Stimulated activated naive CD8-positive, alpha-beta T cell treated with anti-CD3 and anti-CD28 coated beads, Interleukin-15, amount 100 ng/mL, for 72 hours (primary cell): ENCODE data around the gene CLBA1.
"Not testable (repeated sequence)": the region's sequence is repeated elsewhere in the genome, so short reads cannot be mapped to it uniquely, and the experiment has no call there.

Experiments
- ATAC-seq: fragments of 150-1000 bp; cut with Tn5 transposase; 2 replicates; pipeline ENCODE4 v1.10.0; 2021; ENCODE audit warnings: mild to moderate bottlenecking, moderate library complexity
- DNase-seq, 2 donors: peaks; one replicate each; pipeline ENCODE4 v3.0.0; 2021 to 2022
- H3K27ac Mint-ChIP-seq, 2 donors: one replicate each; pipeline ENCODE4 v1.8.0; 2022; ENCODE audit warnings: mild to moderate bottlenecking in 2 of 2, mixed read lengths in 2 of 2, moderate library complexity in 2 of 2
- H3K27me3 Mint-ChIP-seq: one replicate; pipeline ENCODE4 v1.8.0; 2022; ENCODE audit warnings: mixed read lengths
- H3K4me1 Mint-ChIP-seq: one replicate; pipeline ENCODE4 v1.8.0; 2022; ENCODE audit warnings: mild to moderate bottlenecking, mixed read lengths
- H3K4me3 Mint-ChIP-seq, 2 donors: one replicate each; pipeline ENCODE4 v1.8.0; 2022; ENCODE audit warnings: mild to moderate bottlenecking in 2 of 2, mixed read lengths in 2 of 2, moderate library complexity in 1 of 2
- H3K9me3 Mint-ChIP-seq, 2 donors: one replicate each; pipeline ENCODE4 v1.8.0; 2022; ENCODE audit warnings: mixed read lengths in 2 of 2

CLBA1 gene

DNA sequence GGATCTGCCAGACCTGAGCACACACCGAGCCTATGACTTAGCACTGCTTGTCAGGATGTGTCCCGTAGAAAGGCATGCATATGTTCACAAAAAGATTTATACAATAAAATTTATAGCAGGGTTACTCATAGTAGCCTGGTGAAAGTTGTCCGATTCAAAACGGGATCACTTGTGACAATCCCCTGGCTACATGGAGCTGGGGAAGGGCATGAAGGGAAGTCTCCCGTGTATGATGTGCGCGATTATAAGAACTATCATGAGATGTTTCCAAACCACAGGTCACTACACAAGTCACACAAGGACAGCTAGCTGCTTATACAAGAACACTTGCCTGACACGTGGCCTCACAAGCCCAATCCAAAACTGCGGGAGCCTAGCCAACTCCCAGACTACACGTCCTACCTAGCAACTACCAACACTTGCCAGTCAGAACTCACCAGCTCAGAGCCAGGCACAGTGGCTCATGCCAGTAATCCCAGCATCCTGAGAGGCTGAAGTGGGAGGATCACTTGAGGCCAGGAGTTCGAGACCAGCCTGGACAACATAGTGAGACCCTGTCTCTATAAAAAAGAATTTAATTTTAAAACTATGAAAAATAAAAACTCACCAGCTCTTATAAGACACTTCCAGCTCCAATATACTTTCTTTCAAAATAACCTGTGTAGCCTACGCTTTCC is 42.8 kb downstream of the CLBA1 start:
- H3K4me3 Mint-ChIP-seq = no peak overlapping the region
- H3K27ac Mint-ChIP-seq = no peak overlapping the region
- peaks cover 51% of the 10 kb centered on the region for H3K4me1 Mint-ChIP-seq
- peaks cover 4% of the 10 kb centered on the region for H3K27me3 Mint-ChIP-seq
- ATAC-seq (no peak), DNase-seq (no peak)
- peaks cover 0 to under 1% of the 10 kb centered on the region in 2 donors for H3K9me3 Mint-ChIP-seq

DNA sequence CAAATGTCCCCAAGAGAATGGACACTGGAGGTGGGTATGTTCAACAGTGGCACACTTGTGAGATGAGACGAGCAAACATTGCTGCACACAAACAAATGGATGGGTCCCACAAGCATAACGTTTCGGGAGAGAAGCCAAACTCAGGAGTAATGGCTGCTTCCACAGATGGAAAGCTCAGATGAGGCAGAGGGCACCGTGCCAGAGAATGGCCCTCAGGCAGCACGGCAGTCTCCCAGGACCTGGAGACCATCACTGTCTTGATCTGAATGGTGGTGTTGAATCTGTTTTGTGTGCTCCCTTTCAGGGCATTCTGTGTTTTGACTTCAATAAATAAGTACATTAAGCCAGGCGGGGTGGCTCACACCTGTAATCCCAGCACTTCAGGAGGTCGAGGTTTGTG is 43.8 kb downstream of the CLBA1 start:
- Mint-ChIP-seq H3K4me1 (peaks cover 52% of the 10 kb centered on the region), H3K4me3 (no peak overlapping the region)

DNA sequence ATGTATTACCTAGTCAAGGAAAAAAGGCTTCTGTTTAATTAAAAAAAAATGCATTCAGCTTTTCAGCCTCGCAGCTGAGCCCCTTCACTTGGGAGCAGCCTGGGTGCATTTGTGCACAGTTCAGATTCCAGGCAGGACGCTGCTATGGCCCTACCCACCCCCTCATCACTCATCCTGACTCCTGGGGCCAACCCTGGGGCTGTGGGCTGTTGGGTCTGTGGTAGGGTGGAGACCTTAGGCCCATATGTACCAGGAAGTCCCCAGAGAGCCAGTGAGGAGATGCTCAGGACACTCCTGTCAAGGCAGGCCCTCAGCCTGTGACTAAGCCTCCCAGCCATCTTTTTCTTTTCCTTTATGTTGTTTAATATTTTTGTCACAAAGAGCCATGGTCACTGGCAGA is 44.6 kb downstream of the CLBA1 start:
- ATAC-seq = no peak
- Mint-ChIP-seq H3K27ac (no peak overlapping the region), H3K9me3 (peaks cover 0 to 5% of the 10 kb centered on the region in 2 donors), H3K27me3 (peaks cover 14% of the 10 kb centered on the region), H3K4me3 (no peak overlapping the region), H3K4me1 (peaks cover 46% of the 10 kb centered on the region)
- DNase-seq = no peak

More for the DNA sequence above, 43.8 kb downstream of the CLBA1 start:
- no peak for DNase-seq
- ATAC-seq = no peak
- Mint-ChIP-seq H3K9me3 (peaks cover 0 to 5% of the 10 kb centered on the region in 2 donors), H3K27ac (no peak overlapping the region), H3K27me3 (peaks cover 14% of the 10 kb centered on the region)

DNA sequence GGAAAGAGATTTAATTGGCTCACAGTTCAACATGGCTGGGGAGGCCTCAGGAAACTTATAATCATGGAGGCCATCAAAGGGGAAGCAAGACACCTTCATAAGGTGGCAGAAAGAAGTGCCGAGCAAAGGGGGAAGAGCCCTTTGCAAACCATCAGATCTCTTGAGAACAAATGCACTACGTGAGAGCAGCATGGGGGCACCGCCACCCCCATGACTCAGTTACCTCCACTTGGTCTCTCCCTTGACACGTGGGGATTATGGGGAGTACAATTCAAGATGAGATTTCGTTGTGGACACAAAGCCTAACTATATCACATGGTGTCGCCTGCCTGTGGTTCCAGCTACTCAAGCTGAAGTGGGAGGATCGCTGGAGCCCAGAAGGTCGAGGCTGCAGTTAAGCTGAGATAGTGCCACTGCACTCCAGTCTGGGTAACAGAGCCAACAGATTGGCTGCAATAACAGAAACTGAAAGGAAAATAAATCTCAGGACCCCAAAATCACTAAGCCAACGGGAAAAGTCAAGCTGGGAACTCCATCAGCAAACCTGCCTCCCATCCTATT is 45.3 kb downstream of the CLBA1 start:
- Mint-ChIP-seq H3K27ac (no peak overlapping the region), H3K27me3 (peaks cover 14% of the 10 kb centered on the region), H3K4me1 (peaks cover 39% of the 10 kb centered on the region), H3K9me3 (peaks cover 0 to 5% of the 10 kb centered on the region in 2 donors), H3K4me3 (no peak overlapping the region)
- ATAC-seq (no peak), DNase-seq (no peak)

DNA sequence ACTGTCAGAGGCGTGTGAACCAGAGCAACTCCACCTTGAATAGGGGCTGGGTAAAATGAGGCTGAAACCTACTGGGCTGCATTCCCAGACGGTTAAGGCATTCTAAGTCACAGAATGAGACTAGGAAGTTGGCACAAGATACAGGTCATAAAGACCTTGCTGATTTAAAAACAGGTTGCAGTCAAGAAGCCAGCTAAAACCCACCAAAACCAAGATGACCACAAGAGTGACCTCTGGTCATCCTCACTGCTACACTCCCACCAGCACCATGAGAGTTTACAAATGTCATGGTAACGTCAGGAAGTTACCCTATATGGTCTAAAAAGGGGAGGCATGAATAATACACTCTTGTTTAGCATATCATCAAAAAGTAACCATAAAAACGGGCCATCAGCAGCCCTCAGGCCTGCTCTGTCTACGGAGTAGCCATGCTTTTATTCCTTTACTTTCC is 46.9 kb downstream of the CLBA1 start:
- H3K9me3 Mint-ChIP-seq, H3K4me3 Mint-ChIP-seq, ATAC-seq, H3K27ac Mint-ChIP-seq, DNase-seq: not testable (repeated sequence)
- Mint-ChIP-seq H3K27me3 (peaks cover 14% of the 10 kb centered on the region), H3K4me1 (peaks cover 25% of the 10 kb centered on the region)

DNA sequence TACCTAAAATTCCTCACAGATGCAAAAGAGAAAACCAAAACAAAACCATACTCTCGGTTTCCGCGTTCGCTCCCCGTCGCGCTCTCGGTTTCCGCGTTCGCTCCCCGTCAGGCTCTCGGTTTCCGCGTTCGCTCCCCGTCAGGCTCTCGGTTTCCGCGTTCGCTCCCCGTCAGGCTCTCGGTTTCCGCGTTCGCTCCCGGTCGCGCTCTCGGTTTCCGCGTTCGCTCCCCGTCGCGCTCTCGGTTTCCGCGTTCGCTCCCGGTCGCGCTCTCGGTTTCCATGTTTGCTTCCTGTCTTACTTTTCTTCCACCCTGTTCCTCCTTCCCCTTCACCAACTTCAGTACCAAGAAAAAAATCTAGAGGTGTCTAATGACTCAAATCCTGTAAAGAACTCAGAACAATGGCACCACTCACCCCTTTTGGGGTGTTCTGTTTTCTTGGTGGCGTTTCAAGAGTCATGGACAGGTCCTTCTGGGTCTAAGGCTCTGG is 47.9 kb downstream of the CLBA1 start:
- Mint-ChIP-seq H3K27ac (peak overlapping the region in 1 of 2 donors; percentile 50), H3K4me3 (peak overlapping the region; percentile 80 to 86), H3K27me3 (peaks cover 14% of the 10 kb centered on the region), H3K4me1 (peaks cover 25% of the 10 kb centered on the region)
- DNase-seq, ATAC-seq, H3K9me3 Mint-ChIP-seq: not testable (repeated sequence)

DNA sequence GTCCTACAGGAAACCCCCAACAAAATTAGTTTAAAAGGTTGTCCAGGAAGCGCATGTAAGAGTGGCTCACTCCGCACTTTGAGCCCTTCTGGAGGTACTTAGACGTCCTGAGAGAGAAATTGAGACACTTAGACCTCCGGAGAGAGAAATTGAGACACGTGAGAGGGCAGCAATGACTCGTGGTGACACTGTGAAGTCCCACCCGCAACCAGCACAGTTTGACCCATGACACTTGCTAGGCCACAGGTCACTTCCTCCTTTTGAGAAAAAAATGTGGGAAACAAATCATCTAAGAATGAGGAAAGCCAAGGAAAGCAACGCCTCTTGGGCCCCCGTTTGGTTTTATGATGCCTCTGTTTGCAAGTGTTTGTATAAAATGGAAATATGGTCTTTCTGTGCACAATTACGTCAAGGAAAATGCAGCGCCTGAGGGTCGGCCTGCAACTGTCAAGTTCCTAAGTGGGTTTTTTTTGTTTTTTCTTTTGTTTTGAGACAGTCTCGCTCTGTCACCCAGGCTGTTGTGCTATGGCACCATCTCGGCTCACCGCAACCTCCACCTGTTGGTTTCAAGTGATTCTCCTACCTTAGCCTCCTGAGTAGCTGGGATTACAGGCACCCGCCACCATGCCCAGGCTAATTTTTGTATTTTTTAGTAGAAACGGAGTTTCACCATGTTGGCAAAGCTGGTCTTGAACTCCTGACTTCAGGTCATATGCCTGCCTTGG is 48.9 kb downstream of the CLBA1 start:
- Mint-ChIP-seq H3K27ac (no peak overlapping the region), H3K4me1 (peaks cover 25% of the 10 kb centered on the region), H3K27me3 (peaks cover 14% of the 10 kb centered on the region), H3K4me3 (no peak overlapping the region), H3K9me3 (peaks cover 0 to 5% of the 10 kb centered on the region in 2 donors)
- ATAC-seq = no peak
- no peak for DNase-seq

DNA sequence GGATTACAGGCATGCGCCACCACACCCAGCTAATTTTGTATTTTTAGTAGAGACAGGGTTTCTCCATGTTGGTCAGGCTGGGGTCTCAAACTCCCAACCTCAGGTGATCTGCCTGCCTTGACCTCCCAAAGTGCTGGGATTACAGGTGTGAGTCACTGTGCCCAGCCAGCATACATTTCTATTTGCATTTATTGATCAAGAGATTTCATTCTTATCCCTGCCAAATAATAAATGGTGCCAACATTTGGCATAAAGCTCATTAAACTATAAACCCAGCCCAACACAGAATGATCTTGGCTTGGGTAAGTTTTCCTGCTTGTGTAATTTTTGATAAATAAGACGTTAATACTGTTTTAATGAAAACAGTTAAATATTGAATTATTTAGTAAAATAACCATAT is 50.0 kb downstream of the CLBA1 start:
- not testable (repeated sequence) for ATAC-seq, H3K4me3 Mint-ChIP-seq, H3K9me3 Mint-ChIP-seq, H3K27ac Mint-ChIP-seq, DNase-seq
- peaks cover 14% of the 10 kb centered on the region for H3K27me3 Mint-ChIP-seq
- H3K4me1 Mint-ChIP-seq = peaks cover 23% of the 10 kb centered on the region

DNA sequence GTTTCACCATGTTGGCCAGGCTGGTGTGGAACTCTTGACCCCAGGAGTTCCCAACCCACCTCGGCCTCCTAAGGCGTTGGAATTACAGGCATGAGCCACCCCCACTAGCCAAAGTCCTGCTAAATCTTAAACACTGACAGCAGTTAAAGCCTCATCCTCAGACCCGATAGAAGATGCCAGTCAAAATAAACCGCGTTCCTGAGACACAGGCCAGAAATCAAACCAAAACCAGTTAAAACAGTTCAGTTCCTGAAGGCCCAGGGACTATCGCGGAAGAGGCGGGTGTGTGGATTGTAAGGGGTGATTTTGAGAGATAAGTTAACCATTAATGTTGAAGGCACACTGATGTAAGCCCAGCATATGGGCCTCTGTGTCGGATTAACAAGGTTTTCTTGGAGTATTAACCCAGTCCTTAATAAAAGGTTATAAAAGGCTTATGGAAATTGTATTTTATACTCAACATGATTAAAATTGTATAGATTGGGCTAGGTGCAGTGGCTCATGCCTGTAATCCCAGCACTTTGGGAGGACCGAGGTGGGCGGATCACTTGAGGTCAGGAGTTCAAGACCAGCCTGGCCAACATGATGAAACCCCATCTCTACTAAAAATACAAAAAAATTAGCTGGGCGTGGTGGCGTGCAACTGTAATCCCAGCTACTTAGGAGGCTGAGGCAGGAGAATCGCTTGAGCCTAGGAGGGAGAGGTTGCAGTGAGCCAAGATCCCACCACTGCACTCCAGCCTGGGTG is 54.0 kb downstream of the CLBA1 start:
- Mint-ChIP-seq H3K27me3 (peaks cover 17% of the 10 kb centered on the region), H3K4me3 (no peak overlapping the region), H3K4me1 (peaks cover 4% of the 10 kb centered on the region), H3K9me3 (no peaks in the 10 kb centered on the region), H3K27ac (peak overlapping the region in 1 of 2 donors; percentile 61)
- DNase-seq (no peak), ATAC-seq (no peak)

DNA sequence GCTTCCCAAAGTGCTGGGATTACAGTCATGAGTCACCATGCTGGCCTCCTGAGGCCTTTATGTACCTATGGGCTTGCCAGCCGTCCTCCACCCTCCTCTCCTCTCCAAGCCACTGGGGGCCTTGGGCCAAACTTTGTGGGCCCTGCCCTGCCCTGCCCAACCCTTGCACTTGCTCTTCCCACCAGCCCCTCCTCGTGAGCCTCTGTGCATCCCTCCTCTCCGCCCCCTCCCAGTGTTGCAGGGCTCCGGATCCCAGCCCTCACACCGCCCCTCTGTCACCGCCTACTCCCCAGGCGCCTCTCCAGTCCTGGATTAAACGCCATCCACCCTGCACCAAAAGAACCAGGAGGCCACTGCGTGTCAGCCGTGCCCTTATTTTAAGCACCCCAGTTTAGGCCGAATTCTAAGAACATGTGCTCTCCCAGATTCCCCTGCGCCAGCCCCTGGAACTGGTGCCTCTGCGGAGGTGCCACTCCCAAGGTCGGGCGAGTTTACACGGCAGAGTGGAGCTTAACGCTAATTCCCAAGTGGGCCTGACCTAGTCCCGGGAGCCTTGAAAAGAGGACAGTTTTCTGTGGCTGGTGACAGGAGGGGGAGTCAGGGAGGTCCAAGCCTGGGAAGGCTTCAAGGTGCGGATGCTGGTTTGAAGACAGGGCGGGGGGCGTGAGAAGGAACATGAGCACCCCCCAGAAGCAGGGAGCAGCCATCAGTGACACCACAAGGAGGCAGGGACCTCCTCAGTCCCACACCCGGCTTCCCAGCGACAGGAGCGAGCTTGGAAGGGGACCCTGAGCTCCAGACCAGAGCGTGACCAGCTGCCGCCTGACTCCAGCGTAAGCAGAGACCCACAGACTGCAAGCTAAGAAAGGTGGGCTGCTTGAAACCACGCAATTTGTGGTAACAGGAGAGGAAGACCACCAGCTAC is 56.5 kb downstream of the CLBA1 start:
- DNase-seq = no peak
- ATAC-seq = no peak
- peak overlapping the region in 1 of 2 donors; percentile 38 for H3K4me3 Mint-ChIP-seq
- peaks cover 23% of the 10 kb centered on the region for H3K27me3 Mint-ChIP-seq
- peaks cover 23% of the 10 kb centered on the region for H3K4me1 Mint-ChIP-seq
- no peak overlapping the region for H3K27ac Mint-ChIP-seq
- H3K9me3 Mint-ChIP-seq = no peaks in the 10 kb centered on the region

DNA sequence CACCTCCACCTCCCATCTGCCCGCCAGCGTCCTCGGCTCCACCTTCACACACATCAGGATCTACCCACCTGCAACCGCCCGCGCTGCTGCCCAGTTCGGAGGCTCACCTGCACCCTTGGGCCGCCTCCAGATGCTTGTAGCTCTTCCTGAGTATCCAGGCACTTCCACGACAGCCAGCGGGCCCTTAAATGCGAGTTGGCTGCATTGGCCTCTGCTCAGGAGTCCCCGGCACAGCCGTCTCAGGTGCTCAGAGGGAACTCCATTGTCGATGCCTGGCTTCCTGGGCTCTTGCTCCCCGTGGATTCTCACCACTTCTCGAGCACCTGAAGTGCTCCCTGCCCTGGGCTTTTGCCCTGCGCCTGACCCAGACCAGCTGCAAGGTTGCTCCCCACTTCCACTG is 57.2 kb downstream of the CLBA1 start:
- Mint-ChIP-seq H3K4me3 (no peak overlapping the region), H3K27me3 (peaks cover 23% of the 10 kb centered on the region), H3K4me1 (peaks cover 27% of the 10 kb centered on the region), H3K27ac (no peak overlapping the region), H3K9me3 (no peaks in the 10 kb centered on the region)
- ATAC-seq (no peak), DNase-seq (no peak)

DNA sequence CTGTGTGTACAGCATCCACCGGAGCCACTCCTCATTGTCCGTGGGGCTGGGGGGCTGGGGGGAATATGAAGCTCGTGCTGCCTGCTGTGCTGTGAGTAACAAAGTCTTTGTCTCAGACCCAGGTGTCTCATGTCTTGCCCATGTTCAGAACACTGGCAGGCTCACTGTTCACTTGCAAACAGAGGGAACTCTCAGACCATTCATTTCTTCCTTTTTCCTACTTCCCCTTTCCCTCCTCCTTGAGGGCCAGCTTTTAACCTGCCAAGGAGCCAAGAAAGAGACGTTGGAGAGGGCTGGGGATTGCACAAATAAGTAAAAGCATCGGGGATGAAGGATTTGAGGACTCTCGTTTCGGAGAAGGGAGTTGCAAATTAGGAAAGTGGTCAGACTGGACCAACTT is 58.1 kb downstream of the CLBA1 start:
- H3K4me3 Mint-ChIP-seq = no peak overlapping the region
- no peak overlapping the region for H3K27ac Mint-ChIP-seq
- DNase-seq = no peak
- peaks cover 27% of the 10 kb centered on the region for H3K4me1 Mint-ChIP-seq
- peaks cover 23% of the 10 kb centered on the region for H3K27me3 Mint-ChIP-seq
- no peaks in the 10 kb centered on the region for H3K9me3 Mint-ChIP-seq
- ATAC-seq = no peak
